Measurements from ENCODE around the gene CFAP97D2. TPM values are rescaled to one million over a fixed set of nuclear protein-coding genes. Genes with fewer than 3 reads are reported as not detected.

CFAP97D2 gene
- total RNA-seq, 1 donor from 2014 or later = not detected

DNA sequence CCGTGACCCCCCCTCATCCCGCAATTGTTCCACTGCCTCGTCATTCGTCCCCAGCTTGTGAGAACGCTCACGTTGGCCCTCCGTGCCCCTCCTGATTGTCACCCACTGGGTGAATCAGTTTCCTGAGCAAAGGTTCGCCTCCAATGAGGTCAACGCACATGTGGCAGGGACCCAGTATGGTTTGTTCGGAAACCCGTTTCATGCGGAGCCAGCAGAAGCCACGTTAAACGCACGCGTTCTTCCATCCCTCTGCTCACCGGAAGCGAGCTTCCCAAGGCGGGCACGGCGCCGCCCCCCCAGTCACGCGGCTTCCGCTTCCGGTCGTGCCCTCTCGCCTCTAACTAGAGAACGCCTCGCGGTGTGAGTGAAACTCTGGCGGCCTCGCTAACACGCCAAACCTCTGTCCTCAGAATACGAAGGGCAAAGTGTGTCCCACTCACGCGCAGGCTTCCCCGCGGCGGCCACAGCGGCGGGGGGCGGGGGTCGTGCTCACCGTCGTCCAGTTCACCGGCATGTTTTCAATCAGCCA, 18.0 kb upstream of the CFAP97D2 start:
- TF ChIP-seq, protein P1, sequence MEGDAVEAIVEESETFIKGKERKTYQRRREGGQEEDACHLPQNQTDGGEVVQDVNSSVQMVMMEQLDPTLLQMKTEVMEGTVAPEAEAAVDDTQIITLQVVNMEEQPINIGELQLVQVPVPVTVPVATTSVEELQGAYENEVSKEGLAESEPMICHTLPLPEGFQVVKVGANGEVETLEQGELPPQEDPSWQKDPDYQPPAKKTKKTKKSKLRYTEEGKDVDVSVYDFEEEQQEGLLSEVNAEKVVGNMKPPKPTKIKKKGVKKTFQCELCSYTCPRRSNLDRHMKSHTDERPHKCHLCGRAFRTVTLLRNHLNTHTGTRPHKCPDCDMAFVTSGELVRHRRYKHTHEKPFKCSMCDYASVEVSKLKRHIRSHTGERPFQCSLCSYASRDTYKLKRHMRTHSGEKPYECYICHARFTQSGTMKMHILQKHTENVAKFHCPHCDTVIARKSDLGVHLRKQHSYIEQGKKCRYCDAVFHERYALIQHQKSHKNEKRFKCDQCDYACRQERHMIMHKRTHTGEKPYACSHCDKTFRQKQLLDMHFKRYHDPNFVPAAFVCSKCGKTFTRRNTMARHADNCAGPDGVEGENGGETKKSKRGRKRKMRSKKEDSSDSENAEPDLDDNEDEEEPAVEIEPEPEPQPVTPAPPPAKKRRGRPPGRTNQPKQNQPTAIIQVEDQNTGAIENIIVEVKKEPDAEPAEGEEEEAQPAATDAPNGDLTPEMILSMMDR (IDR thresholded peaks at IDR 0.05) = no peak
- H3K27ac ChIP-seq = no peak overlapping the region
- intact Hi-C loops (cut with DNase I) = no loop called here
- H3K27me3 ChIP-seq = no peaks in the 10 kb centered on the region
- no peaks in the 10 kb centered on the region for H3K9me3 ChIP-seq
- peaks cover 19% of the 10 kb centered on the region for H3K4me1 ChIP-seq
- DNase-seq = no peak
- no peak overlapping the region for H3K4me3 ChIP-seq
- H3K36me3 ChIP-seq = no peaks in the 10 kb centered on the region
- ATAC-seq = no peak

DNA sequence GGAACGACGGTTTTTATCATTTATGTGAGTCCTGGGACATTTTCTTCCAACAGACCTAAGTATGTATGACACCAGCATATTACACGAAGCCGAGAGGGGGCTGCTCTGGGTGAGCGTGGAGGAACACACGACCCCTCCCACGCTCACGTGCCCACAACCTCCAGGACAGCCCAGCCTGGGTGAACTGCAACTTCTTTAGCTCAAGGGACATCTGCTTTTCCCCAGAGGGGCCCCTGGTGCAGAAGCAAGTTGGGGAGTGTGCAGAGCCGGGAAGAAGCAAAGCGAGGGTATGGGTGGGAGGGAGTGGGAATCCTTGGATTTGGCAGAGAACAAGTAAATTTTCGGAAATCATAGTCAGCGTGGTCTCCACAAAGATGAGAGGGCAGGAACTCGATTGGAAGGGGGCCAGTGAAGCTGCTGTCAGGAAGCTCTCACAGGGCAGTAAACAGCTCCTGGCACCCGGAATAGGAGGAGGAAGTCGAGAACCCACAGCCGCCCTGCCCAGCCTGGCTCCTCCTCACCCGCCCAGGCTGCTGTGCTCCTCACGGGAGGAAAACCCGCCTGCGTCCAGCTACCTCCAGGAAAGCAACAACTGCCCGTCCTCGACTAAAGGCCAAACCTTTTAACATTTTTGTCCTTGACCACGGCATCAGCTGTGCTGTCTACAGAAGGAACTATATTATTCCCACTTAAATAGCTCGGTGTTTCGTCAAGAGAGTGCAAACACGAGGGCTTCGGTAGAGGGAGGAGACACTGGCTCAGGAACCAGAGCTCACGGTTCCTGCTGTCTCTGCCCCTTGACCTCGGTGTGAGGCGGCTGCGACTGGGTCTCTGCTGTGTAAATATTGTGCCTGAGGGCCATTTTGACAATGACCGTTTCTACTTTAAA, 17.2 kb upstream of the CFAP97D2 start:
- TF ChIP-seq, protein P1 (IDR thresholded peaks at IDR 0.05) = no peak
- intact Hi-C loops (cut with DNase I) = no loop called here
- Histone ChIP-seq H3K36me3 (no peaks in the 10 kb centered on the region), H3K4me1 (peaks cover 24% of the 10 kb centered on the region), H3K27ac (peak overlapping the region; percentile 51), H3K4me3 (peak overlapping the region; percentile 36), H3K9me3 (no peaks in the 10 kb centered on the region), H3K27me3 (no peaks in the 10 kb centered on the region)
- peak; percentile 84 for DNase-seq
- peak; percentile 91 for ATAC-seq

DNA sequence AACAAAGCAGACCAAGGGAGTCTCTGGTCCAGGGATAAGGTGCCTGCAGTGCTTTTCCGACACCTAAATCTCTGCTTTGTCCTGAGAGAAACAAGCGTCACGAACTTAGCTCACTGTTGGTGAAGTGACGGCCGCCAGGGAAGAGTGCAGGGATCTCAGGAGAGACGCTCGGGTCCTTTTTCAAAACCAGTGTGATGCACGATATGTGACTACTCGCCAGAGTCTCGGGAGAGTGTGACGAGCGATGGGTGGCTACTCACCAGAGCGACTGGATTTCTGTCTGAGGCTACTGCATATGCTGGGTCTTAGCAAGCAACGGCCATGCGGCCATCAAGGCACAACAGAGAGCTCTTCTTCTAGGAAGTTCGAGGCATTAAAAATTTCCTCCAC, 16.5 kb upstream of the CFAP97D2 start:
- Histone ChIP-seq H3K4me3 (no peak overlapping the region), H3K27ac (peak overlapping the region; percentile 51), H3K9me3 (no peaks in the 10 kb centered on the region), H3K27me3 (no peaks in the 10 kb centered on the region), H3K36me3 (no peaks in the 10 kb centered on the region), H3K4me1 (peaks cover 27% of the 10 kb centered on the region)
- ATAC-seq (no peak), DNase-seq (no peak)
- TF ChIP-seq, protein P1 (IDR thresholded peaks at IDR 0.05) = no peak
- intact Hi-C loops (cut with DNase I) = no loop called here

DNA sequence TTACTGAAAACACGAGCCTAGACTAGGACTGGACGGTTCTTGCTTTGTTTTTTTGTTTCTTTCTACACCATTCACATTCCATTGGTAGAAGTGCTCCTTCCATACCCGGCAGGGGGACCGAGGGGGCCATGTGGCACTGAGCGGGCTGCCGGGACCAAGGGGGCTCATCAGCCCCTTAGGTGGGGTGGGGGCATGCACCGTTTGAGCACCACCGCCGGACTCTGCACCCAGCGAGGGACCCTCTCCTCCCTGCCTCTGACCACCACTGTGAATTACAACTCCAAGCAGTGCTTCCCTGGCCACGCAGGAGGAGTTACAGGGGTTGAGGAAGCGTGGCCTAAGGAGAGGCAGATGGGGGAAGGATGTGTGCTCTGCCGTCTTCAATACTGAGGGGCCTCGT, 15.0 kb upstream of the CFAP97D2 start:
- TF ChIP-seq, protein P1 (IDR thresholded peaks at IDR 0.05) = no peak
- no peak for DNase-seq
- peaks cover 27% of the 10 kb centered on the region for H3K4me1 ChIP-seq
- intact Hi-C loops (cut with DNase I) = no loop called here
- no peak for ATAC-seq
- no peaks in the 10 kb centered on the region for H3K27me3 ChIP-seq
- H3K27ac ChIP-seq = no peak overlapping the region
- no peak overlapping the region for H3K4me3 ChIP-seq
- H3K9me3 ChIP-seq = no peaks in the 10 kb centered on the region
- H3K36me3 ChIP-seq = no peaks in the 10 kb centered on the region

DNA sequence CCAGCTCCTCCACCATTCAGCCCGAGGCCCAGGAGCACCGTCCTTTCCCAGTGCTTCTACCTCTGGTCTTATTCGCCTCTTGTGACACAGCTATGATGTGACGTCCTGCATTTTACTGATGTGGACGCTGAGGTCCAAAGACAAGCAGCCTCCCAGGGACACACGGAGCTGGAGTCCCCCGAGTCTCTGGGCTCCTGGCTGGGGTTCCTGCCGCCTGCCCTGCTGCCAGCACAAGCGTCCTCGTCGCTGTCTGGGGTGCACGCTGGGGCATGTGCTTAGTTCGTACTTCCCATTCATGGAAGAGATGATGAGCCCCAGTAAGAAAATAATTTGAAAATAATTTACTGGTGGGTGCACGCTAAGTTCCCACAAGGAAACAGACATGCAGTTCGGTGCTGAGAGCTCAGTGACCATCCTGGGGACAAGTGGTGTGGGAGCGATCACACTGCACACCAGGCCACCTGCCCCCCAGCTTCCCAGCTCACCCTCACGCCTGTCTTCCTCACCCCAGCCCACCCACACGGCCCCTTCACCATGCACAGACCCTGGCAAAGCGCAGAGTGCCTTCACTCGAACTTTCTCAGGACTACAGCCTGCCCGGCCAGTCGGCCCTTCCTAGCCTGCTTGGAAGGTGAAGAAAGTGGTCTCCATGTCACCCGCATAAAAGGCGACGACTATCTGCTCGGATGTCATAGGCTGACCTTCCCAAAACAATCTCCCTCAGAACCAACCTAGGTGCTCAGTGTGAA, 14.2 kb upstream of the CFAP97D2 start:
- peak; percentile 42 for DNase-seq
- H3K27me3 ChIP-seq = no peaks in the 10 kb centered on the region
- intact Hi-C loops (cut with DNase I) = no loop called here

More for the DNA sequence above, 14.2 kb upstream of the CFAP97D2 start:
- Histone ChIP-seq H3K9me3 (no peaks in the 10 kb centered on the region), H3K4me3 (no peak overlapping the region), H3K27ac (no peak overlapping the region), H3K36me3 (no peaks in the 10 kb centered on the region), H3K4me1 (peaks cover 27% of the 10 kb centered on the region)
- no peak for ATAC-seq
- TF ChIP-seq, protein P1 (IDR thresholded peaks at IDR 0.05) = no peak

Data from upper lobe of right lung (tissue), 1 donor.